ENCODE results near the gene BRD7. TPM values are rescaled to one million over a fixed set of nuclear protein-coding genes. Genes with fewer than 3 reads are reported as not detected.

Gene BRD7
- total and polyA plus RNA-seq, 2 of the 13 experiments (the other 11 are each of a cell fraction or from before 2014, with no cell fraction given): 82.3 to 149 TPM

GRCh38 chr16:50298075-50298460 lies 70.7 kb downstream of the BRD7 start (continued):
- peak; percentile 44; the same call in 1 of the 2 replicates for TF ChIP-seq FOXP4 (CRISPR knock-in tag; IDR thresholded peaks at IDR 0.05)
- TF ChIP-seq TCF12 (IDR thresholded peaks at IDR 0.05): no peak
- TF ChIP-seq TCF12 (CRISPR knock-in tag; IDR thresholded peaks at IDR 0.05): peak; percentile 59; the same call in 1 of the 2 replicates
- TF ChIP-seq HIC2 (CRISPR knock-in tag; IDR thresholded peaks at IDR 0.05; ENCODE audit: low read depth): no peak
- TF ChIP-seq AKAP8 (CRISPR knock-in tag; IDR thresholded peaks at IDR 0.05): peak; percentile 75; the same call in 1 of the 2 replicates
- TF ChIP-seq SOX6 (IDR thresholded peaks at IDR 0.05): no peak
- peak; percentile 64 for TF ChIP-seq SOX6 (CRISPR knock-in tag; IDR thresholded peaks at IDR 0.05)
- no peak for TF ChIP-seq ZSCAN20 (CRISPR knock-in tag; IDR thresholded peaks at IDR 0.05; ENCODE audit: borderline replicate concordance)
- TF ChIP-seq ZFY (CRISPR knock-in tag; IDR thresholded peaks at IDR 0.05): peak; percentile 30; the same call in 1 of the 2 replicates
- TF ChIP-seq NFYB (CRISPR knock-in tag; IDR thresholded peaks at IDR 0.05): no peak
- TF ChIP-seq ZBTB7B (CRISPR knock-in tag; IDR thresholded peaks at IDR 0.05): peak; percentile 88

All from HepG2 (cell line).